ENCODE measurements around the gene SLC6A5.

The SLC6A5 gene

GRCh38 chr11:20671856-20672546 lies 72.6 kb downstream of the SLC6A5 start:
- DNase-seq, result no peak

GRCh38 chr11:20672575-20672974 lies 73.2 kb downstream of the SLC6A5 start:
- no peak for DNase-seq

- DNase-seq, result no peak
Observed at GRCh38 chr11:20676658-20677057, 77.2 kb downstream of the SLC6A5 start.

- no peak for DNase-seq
Observed at GRCh38 chr11:20688761-20689160, 89.4 kb downstream of the SLC6A5 start.

GRCh38 chr11:20707876-20708275 lies 108.5 kb downstream of the SLC6A5 start:
- DNase-seq, result no peak
